Neural progenitor cell (in vitro differentiated cells): ENCODE results near the gene CHMP6.

ENCODE experiments used
- EZH2 ChIP-seq: fragments of 200-600 bp; sonication (generic); IDR thresholded peaks from 2 replicates; pipeline ENCODE4 v1.6.1; 2017; ENCODE audit warnings: antibody characterized with exemption, mild to moderate bottlenecking, moderate library complexity
- EZH2phosphoT487 ChIP-seq: fragments of 200-600 bp; sonication (generic); IDR thresholded peaks from 2 replicates; pipeline ENCODE4 v1.6.1; 2017; ENCODE audit warnings: antibody characterized with exemption
- TF ChIP-seq, protein P1 (sequence below): fragments of 200-600 bp; sonication (generic); IDR thresholded peaks from 2 replicates; pipeline ENCODE4 v1.5.1; 2017; ENCODE audit warnings: antibody characterized with exemption, mild to moderate bottlenecking

DNA sequence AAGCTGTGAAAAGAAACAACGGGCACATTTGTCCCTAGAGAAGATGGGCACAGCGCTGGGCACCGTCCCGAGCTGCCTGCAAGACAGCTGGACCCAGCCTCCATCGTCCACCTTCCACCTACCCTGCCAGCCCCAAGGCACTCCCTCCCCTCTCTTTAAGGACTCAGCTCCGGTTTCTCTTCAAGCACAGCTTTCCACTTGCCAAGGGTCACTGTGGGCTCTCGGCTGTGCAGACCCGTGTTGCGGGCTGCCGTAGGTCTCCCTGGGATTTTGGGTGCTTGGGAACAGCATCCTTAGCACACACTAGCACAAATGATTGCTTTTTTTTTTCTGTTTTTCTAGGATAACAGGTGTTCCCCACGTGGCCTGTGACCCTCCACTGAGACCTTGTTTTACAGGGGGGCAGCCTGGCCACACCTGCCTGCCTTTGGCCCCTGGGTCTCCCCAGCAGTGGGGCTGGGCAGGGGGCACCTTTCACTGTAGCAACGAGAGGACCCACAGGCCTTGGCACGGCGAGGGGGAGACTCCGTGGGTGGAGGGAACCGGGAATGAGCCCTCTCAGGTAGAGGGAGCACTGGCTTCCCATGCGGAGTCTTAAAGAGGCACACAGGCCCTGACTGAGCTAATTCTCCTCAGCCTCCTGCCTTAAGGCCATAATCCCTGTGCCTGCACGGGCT, 1.4 kb downstream of the CHMP6 start:
- TF ChIP-seq EZH2 (no peak), EZH2phosphoT487 (no peak)
- TF ChIP-seq, protein P1, sequence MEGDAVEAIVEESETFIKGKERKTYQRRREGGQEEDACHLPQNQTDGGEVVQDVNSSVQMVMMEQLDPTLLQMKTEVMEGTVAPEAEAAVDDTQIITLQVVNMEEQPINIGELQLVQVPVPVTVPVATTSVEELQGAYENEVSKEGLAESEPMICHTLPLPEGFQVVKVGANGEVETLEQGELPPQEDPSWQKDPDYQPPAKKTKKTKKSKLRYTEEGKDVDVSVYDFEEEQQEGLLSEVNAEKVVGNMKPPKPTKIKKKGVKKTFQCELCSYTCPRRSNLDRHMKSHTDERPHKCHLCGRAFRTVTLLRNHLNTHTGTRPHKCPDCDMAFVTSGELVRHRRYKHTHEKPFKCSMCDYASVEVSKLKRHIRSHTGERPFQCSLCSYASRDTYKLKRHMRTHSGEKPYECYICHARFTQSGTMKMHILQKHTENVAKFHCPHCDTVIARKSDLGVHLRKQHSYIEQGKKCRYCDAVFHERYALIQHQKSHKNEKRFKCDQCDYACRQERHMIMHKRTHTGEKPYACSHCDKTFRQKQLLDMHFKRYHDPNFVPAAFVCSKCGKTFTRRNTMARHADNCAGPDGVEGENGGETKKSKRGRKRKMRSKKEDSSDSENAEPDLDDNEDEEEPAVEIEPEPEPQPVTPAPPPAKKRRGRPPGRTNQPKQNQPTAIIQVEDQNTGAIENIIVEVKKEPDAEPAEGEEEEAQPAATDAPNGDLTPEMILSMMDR = no peak
